ENCODE measurements around the gene CSF2RB.

The CSF2RB gene

GRCh38 chr22:36913427-36914389 is at the start of gene CSF2RB:
Gene CSF2RB (plus strand): TSS chr22:36913628. CDS start chr22:36922208, 8,580 bp downstream.
- DNase-seq = no peak

- no peak for DNase-seq
Observed at GRCh38 chr22:36863979-36864378, 49.4 kb upstream of the CSF2RB start.

GRCh38 chr22:36864454-36865215 is 48.8 kb upstream of the CSF2RB start:
- DNase-seq = no peak

- no peak for DNase-seq
Observed at GRCh38 chr22:36865346-36865745, 48.1 kb upstream of the CSF2RB start.

GRCh38 chr22:36867695-36868094 is 45.7 kb upstream of the CSF2RB start:
- no peak for DNase-seq

GRCh38 chr22:36868546-36869181 is 44.8 kb upstream of the CSF2RB start:
- DNase-seq = no peak

GRCh38 chr22:36870250-36870649 is 43.2 kb upstream of the CSF2RB start:
- DNase-seq = no peak

GRCh38 chr22:36871669-36872081 is 41.8 kb upstream of the CSF2RB start:
- no peak for DNase-seq

- no peak for DNase-seq
Observed at GRCh38 chr22:36872084-36872483, 41.3 kb upstream of the CSF2RB start.

- DNase-seq = no peak
Observed at GRCh38 chr22:36872866-36873498, 40.4 kb upstream of the CSF2RB start.

GRCh38 chr22:36873614-36874308 is 39.7 kb upstream of the CSF2RB start:
- DNase-seq = no peak

GRCh38 chr22:36874309-36874696 is 39.1 kb upstream of the CSF2RB start:
- DNase-seq = no peak

- no peak for DNase-seq
Observed at GRCh38 chr22:36874736-36875135, 38.7 kb upstream of the CSF2RB start.

GRCh38 chr22:36875741-36876140 is 37.7 kb upstream of the CSF2RB start:
- no peak for DNase-seq

- DNase-seq = no peak
Observed at GRCh38 chr22:36879775-36880174, 33.7 kb upstream of the CSF2RB start.

GRCh38 chr22:36881504-36882245 is 31.8 kb upstream of the CSF2RB start:
- no peak for DNase-seq

GRCh38 chr22:36884349-36885158 is 28.9 kb upstream of the CSF2RB start:
- DNase-seq = no peak

GRCh38 chr22:36885474-36885873 is 28.0 kb upstream of the CSF2RB start:
- DNase-seq = no peak

- no peak for DNase-seq
Observed at GRCh38 chr22:36886016-36886415, 27.4 kb upstream of the CSF2RB start.

GRCh38 chr22:36887162-36887561 is 26.3 kb upstream of the CSF2RB start:
- DNase-seq = no peak

- DNase-seq = no peak
Observed at GRCh38 chr22:36891646-36892045, 21.8 kb upstream of the CSF2RB start.
